ENCODE data around the gene OR2T34.
"Not testable (repeated sequence)": the region's sequence is repeated elsewhere in the genome, so short reads cannot be mapped to it uniquely, and the experiment has no call there.

The OR2T34 gene

DNA sequence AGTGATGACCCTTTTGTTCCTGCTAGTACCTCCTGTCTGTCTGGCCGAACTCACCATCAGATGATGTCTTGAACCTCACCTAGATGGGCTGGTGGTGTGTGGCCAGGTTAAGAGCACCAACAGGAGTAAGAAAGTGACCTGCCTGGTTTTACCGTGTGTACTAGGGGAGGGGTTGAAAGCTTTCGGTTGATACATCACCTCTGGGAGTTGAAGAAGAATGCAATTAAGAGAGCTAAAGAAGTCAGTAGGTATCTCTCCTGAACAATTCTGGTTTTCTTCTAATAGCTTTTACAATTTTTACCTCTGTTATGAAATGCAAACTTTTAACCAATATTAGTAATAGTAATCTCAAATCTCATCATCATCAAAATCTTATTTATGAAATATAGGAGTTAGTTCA is 11.9 kb downstream of the OR2T34 start, which contains the start of gene OR2T29:
Gene OR2T29 (minus strand): TSS at position 101 of the 400 bp plus-strand sequence. CDS start 3,281 bp downstream, outside the sequence.
- DNase-seq (ENCODE audit: low read depth in 3 of 3) = not testable (repeated sequence)

- DNase-seq (ENCODE audit: low read depth in 3 of 3) = not testable (repeated sequence)
Measured at GRCh38 chr1:248551027-248551426, 23.5 kb downstream of the OR2T34 start.

DNA sequence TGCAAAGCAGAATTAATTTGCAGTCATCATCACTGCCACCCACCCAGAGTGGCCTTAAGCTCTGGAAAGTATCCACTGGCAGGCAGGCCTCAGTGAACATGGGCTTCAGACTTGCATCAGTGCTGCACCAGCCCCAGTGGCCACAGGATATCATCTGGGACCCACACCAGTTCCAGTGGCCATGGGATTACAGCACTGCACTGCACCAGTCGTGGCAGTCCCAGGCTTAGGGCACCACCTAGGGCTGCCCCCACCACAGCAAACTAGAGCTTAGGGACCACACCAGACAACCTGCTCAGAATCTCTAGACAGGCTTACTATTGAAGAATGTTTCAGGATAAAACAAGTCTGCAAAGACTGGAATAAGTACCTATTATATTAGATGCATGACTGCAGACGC is 27.2 kb downstream of the OR2T34 start:
- DNase-seq (ENCODE audit: low read depth in 3 of 3) = not testable (repeated sequence)

- DNase-seq (ENCODE audit: low read depth in 3 of 3) = not testable (repeated sequence)
Measured at GRCh38 chr1:248537449-248537848, 37.1 kb downstream of the OR2T34 start.

Data from stimulated activated CD4-positive, alpha-beta T cell treated with anti-CD3 and anti-CD28 coated beads, TNF-alpha, amount 100 ng/mL, for 24 hours (primary cell).